NCI-H2171 (cell line): ENCODE results near the gene BRPF1.
"Not testable (repeated sequence)": the region's sequence is repeated elsewhere in the genome, so short reads cannot be mapped to it uniquely, and the experiment has no call there.

ENCODE experiments used
- DNase-seq: peaks from one replicate; lab custom pipeline; 2025; lab: John Stamatoyannopoulos, UW

Gene BRPF1

DNA sequence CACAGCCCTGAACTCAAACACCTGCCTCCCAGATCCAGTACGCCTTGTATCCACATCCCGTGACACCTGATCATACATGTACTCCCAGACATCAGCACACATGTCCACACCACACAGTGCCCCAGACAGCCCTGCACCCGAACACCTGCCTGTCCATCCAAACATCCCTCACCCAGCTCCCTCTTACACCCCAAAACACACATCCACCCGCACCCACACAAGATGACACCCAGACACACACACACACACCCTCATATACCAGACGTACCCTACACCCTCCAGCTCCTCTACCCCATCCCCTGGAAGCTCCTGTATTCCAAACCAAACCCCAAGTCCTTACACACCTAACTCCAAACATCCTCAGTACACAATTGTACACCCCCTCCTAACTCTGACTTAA, 37.5 kb downstream of the BRPF1 start:
- no peak for DNase-seq

DNA sequence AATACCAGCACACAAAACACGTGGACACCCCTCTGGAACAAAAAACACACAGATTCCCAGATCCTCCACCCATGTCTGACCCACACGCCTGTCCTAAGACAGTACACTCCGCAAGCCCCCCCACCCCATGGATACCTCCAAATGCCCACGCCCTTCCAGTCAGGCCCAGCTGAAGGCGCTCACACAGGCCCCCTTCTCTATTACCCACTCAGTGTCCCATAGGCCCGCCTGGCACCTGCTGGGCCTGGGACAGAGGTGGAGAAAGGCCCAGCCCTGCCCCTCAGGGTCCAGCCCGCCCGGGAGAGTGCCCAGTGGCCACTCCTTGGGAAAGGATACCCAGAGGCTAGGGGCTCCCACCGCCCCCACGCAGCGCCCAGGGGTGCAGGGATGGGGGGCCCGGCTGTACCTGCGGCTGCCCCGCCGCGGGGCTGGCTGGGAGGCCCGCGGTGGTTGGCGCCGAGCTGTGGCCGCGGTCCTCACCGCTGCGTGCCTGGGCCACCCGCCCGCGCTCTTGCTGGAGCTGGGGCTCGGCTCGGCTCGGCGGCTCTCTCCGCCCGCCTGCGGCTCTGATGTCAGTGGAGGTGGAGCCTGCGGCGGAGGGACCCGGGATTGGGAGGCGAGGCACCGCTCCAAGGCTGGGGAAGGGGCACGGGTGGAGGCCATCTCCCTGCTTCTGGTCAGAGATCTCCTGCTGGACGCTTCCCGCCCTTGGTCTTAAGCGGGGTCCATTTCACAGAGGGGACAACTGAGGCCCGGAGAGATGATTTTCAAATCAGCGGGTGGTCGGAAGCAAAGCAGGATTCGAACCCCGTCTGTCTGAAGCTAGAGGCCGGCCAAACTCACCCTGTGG, 38.1 kb downstream of the BRPF1 start, which contains the start of gene CAMK1:
TSS of gene CAMK1 (minus strand) at position 522 of the 850 bp plus-strand sequence. CDS start 2,198 bp downstream, outside the sequence.
- DNase-seq = peak; percentile 25

GRCh38 chr3:9770276-9770812, 38.8 kb downstream of the BRPF1 start:
- no peak for DNase-seq

DNA sequence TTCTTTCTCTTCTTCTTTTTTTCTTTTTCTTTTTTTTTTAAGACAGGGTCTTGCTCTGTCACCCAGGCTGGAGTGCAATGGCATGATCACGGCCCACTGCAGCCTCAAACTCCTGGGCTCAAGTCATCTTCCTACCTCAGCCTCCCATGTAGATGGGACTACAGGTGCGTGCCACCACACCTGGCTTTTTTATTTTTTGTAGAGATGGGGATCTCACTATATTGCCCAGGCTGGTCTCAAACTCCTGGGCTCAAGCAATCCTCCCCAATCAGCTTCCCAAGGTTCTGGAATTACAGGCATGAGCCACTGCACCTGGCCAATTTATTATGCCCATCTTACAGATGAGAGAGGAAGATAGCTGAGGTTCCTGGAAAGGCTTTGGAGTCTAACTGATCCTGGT, 39.5 kb downstream of the BRPF1 start:
- not testable (repeated sequence) for DNase-seq

DNA sequence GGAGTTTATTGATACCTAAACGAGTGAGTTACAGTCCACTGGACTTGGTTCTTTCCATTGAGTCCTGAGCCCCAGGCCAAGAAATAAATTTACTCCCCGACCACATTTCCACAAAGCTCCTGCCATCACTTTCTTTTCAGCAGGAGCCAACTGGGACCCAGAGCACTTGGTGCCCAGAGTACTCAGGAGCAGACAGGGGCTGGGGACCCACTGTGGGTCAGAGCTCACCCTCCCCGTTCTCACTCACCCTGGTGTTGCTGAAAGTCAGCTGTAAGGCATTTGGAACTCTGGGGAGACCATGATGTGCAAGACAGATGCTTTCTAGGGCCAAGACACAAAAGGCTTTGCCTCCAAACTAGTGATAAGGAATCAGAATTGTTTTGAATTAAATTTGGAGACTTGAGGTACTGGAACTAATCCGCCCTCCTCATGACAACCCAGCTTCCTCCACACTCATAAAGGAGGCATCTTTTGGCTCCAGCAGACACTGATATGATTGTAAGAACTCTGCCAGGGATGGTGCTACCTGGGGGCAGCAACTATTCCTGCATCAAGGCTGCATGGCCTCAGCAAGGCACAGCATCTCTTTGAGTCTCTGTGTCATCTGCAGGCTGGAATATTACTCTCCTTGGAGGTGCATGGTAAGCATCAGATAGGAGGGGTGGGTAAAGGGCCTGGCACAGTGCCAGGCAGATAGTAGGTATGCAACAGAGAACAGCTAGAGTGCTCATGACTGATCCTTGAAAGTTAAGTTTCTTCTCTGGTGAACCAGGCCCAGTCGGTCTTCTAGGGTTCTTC, 45.6 kb downstream of the BRPF1 start:
- no peak for DNase-seq

GRCh38 chr3:9777694-9778021, 46.1 kb downstream of the BRPF1 start:
- no peak for DNase-seq

DNA sequence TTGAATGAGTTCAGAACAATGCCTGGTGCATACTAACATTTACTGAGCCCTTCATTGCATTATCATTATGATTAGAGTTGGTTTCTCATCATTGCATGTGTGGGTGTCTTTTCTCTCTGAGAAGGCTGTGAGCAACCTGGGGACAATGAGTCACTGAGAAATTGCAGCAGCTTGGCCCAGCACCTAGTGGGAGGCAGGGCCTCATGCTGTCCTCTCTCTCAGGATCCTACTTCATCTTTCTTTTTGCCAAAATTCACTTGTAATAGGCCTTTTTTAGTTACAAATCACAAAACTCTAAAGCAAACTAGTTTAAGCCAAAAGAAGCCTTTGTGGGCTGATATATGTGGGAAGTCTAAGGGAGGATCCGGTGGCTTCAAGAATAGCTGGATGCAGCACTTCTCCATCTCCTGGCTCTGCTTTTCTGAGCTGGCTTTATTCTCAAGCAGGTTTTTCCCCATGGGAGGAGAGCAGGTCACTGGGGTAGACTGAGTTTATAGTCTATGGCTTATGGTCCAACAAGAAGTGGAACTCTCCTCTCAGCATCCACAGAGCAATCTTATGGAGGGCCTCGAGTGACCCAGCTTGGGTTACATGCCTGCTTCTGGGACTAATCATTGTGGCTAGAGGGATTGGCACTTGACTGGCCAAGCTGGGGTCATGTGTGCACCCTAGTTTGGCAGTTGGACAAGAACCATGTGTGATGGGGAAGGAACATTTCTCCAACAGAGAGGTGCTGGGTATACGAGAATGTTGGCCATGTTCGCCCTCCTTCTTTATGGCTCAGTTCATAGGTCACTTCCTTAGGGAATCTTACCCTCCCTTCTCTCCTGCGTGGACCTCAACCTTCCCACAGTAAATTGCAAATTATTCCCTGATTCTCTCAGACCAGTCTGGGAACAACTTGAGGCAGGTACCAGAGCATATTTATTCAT, 46.9 kb downstream of the BRPF1 start:
- DNase-seq = no peak

GRCh38 chr3:9779075-9779593, 47.6 kb downstream of the BRPF1 start:
- DNase-seq = no peak

DNA sequence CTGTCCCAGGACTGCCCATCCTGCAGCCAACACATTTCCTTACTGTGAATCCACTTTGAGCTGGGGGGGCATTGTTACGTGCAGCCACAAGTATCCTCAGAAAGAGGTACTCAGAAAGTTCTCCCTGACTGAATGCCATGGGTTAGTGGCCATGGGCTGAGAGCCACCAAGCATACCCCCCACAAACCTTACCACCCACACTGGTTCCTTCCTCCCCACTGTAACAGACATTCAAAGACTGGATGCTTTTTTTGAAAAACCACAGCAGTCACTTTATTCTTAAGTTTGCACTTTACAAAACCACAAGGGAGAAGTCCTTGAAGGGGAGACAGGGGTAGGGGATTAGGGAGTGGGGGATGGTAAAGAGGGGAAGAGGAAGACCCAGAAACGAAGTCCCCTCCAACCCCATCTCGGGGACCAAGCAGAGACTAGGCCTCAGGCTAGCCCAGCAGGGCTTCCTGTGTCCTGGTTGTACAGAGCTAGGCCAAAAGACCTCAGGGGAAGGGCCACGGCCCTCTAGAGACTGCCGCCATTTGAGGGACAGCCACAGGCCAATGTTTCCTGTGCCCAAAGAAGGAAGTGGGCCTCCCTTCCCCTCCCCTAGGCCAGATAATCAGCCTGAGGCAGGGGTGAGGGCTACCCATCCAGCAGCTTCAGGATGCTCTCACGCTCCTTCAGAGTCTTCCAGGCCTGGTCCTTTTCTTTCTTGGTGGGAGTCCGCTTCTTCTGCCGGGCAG, 48.4 kb downstream of the BRPF1 start:
- DNase-seq = no peak

DNA sequence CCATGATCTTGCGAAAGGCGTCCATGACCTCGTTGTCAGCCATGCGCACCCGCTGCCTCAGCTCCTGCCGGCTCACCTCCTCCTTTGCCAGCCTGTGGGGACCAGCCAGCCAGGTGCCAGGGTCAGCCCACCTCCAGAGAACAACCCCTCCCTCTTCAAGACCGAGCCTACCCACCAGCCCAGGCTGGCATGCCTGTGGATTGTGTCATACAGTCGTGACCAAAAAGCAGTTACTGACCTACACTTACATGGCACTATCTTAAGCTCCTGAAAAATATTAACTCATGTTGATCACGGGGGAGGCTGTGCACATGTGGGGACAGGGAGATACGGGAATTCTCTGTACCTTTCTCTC, 48.9 kb downstream of the BRPF1 start:
- no peak for DNase-seq

- DNase-seq = no peak
Measured at GRCh38 chr3:9780910-9781309, 49.4 kb downstream of the BRPF1 start.

DNA sequence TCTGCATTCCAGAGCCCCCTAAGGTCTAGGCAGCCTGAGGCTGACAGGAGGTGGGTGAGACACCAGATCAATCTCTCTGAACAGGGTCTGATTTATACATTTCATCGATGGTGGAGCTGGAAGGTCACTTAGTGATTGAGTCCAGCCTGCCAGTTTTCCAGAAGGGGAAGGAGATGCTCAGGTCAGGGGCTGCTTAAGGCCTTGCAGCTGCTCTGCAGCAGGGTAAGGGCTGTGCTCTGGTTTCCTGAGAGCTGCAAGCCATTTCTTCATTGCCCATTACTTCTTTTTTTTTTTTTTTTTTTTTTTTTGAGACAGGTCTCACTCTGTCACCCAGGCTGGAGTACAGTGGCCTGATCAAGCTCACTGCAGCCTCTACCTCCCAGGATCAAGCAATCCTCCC, 50.0 kb downstream of the BRPF1 start:
- DNase-seq = no peak

GRCh38 chr3:9781978-9782603, 50.6 kb downstream of the BRPF1 start:
- DNase-seq = peak; percentile 41

DNA sequence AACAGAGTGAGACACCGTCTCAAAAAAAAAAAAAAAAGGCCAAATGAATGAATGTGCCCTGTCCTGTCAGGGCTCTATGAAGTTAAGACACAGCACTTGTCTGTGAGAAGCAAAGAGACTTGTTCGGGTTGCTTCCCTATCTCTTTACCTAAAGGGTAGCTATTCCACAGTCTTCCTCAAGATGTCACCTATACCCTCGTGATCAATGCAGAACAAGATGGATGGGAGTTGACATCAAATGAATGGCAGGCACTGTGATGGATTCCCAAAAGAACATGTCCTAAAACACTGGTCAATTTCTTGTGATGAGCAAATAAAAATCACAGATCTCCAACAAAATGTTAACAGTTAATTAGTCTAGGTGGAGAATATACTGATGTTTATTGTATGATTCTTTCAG, 51.2 kb downstream of the BRPF1 start:
- no peak for DNase-seq

- no peak for DNase-seq
Measured at GRCh38 chr3:9783954-9784353, 52.4 kb downstream of the BRPF1 start.

- no peak for DNase-seq
Measured at GRCh38 chr3:9784965-9785364, 53.4 kb downstream of the BRPF1 start.

- no peak for DNase-seq
Measured at GRCh38 chr3:9785602-9786001, 54.1 kb downstream of the BRPF1 start.

- no peak for DNase-seq
Measured at GRCh38 chr3:9786209-9786739, 54.7 kb downstream of the BRPF1 start.

- DNase-seq = no peak
Measured at GRCh38 chr3:9786825-9787669, 55.5 kb downstream of the BRPF1 start.
